Inflammatory macrophage treated with lipopolysaccharide for 4 hours (primary cell): ENCODE results near the gene NXN.

Experiments
- DNase-seq: peaks from one replicate; pipeline ENCODE4 v3.0.0-alpha.2; 2020

The NXN gene

DNA sequence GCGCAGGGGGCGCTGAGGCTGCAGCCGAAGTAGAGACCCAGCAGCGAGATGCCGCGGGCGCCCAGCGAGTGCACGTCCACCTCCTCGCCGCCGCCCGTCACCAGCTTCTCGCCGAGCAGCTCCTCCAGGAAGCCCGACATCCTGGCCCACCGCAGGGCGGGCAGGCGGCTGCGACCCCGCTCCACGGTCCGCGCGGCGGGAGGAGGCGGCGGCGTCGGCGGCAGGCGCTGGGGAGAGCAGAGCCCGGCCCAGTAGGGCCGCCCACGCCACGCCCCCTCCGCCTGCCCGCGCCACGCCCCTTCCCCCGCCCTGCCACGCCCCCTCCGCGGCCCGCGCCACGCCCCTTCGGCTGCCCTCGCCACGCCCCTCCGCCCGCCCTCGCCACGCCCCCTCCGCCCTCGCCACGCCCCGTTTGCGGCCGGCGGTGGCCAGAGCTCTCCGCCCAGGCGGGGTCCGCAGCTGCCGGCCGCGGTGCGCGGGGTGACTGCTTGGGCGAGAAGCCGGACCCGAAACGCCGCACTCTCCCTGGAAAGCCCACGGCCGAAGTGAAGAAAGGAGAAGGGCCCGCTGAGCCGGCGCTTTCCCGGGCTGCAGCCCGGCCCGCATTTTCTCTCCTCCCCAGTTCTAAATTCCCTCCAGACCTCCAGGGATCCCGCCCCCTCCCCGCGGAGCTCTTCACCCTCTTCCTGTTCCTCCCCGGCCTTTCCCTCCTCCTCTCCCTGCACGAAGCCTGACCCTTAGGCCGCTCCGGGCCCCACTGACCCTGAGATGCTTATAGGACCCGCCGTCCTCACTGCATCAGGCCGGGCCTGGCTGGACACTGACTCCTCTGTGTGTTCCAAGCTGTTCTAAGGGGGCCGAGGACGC lies at the start of gene NXN:
Gene NXN, minus strand, starts transcription at position 238 of the 867 bp plus-strand sequence.
- peak; percentile 64 for DNase-seq

DNA sequence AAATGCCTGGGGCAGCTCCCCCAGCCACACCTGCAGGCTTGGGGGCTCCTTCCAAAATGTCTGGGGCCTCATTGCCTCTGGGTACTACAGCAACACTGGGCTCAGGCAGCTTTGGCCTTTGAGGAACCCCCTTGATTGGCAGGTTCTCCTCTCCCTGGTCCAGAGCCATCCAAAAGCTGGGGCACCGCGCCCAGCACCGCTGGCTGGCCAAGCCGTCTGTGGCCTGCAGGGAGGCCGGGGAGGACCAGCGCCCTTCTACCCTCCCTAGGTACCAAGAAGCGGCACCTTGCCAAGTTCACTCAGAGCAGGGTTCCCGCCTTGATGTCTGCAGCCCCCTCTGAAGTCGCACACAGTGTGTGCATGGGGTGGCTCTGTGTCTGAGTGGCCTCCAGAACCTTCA lies 47.5 kb upstream of the NXN start:
- no peak for DNase-seq

DNA sequence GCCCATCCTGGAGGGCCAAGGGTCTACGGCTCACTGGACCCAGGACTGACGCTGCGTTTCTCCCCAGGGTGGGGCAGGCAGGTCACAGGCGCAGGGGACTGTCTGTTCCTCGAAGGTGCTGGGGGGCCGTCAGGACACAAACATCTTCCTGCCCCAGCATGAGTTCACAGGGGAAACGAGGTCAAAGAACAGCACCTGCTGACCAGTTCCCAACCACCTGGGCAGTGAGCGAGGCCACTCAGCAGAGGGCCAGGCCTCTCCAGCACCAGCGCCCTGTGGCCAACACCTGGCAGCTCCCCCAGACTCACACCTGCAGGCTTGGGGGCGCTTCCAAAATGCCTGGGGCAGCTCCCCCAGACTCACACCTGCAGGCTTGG lies 47.0 kb upstream of the NXN start:
- no peak for DNase-seq

GRCh38 chr17:1025733-1026598 lies 46.4 kb upstream of the NXN start:
- no peak for DNase-seq

DNA sequence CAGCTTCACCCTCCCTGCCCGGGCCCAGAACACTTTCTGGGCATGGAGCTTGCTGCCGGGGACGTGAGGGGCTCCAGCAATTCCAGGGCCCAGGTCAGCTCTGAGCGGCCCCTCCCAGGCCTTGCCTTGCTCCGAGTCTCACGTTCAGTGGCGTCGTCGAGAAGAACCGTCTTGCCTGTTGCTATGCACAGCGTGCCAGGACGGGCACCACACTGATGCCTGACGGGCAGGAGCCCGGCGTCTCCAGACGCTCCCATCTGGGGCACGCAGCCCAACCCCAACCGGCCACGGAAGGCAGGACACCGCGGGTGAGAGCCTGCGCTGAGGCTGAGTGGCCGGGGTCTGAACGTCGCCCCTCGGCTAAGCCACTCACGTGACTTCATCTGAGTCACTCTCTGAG lies 44.5 kb upstream of the NXN start:
- DNase-seq, result no peak

DNA sequence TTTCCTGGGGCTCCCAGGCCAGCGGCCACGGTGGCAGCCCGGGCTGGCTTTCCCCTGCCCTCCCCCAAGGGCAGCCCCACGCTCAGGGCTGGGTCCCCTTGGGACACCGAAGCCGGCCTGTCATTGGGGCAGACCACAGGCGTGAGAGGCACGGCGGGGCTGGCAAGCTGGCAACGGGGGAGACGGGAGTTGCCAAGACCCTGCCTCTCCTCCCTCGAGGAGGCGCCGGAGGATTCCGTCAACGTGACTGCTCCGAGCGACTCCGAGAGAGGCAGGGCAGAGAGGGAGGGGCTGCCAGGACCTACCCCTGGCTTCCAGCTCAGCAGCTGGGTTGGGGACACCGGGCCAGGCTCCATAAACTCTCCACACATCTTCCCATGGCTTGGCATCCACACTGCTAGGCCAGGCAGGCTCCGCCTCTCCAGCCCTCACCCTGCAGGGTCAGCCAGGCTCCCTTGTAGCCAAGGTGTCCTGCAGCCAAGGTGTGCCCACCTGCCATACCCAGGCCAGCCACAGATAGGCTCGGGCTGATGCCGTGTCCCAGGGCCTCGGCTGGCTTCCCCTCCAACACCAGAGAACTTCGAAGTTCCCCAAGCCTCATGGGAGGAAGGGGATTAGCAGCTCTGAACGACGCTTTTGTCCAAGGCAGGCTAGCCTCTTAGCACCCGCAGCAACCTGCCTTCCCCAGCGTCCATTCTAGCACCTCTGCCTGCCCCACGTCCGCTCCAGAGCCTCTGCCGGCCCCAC lies 42.9 kb upstream of the NXN start:
- DNase-seq, result no peak

DNA sequence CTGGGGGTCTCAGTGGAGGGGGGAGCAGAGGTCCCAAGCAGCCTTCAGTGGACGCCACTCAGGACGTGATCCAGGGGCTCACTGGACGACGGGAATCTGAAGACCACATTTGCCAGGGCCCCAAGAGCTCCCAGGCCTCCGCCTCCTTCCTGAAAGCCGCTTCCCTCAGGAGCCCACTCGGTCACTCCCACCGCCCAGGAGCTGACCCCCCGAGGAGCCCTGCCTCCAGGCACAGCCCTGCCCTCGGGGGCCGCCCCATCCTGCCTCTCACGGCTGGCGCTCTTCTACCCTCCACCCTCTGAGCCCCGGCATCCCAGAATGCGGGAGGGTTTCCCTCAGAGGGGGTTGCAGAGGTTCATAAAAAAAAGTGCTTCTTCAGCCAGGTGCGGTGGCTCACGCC lies 41.6 kb upstream of the NXN start:
- no peak for DNase-seq

- no peak for DNase-seq
Observed at GRCh38 chr17:1019451-1019850, 39.9 kb upstream of the NXN start.

DNA sequence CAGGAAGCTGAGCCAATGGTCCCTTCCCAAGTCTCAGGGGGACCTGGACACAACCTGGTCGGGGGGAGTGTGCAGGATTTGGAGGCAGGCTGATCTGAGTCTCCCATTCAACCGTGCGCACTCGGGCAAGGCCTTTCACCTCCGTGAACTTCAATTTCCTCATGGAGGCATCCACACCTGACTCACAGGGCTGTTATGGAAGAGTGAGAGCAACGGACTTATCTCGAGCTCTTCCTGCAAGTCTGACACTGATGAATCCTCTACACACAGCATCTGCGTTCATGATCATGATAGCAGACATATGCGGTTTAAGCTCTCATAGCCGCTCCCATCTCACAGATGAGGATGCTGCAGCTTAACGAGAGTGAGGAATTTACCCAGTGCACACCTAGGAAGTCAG lies 39.0 kb upstream of the NXN start:
- no peak for DNase-seq

- DNase-seq, result no peak
Observed at GRCh38 chr17:1013729-1014090, 34.1 kb upstream of the NXN start.

DNA sequence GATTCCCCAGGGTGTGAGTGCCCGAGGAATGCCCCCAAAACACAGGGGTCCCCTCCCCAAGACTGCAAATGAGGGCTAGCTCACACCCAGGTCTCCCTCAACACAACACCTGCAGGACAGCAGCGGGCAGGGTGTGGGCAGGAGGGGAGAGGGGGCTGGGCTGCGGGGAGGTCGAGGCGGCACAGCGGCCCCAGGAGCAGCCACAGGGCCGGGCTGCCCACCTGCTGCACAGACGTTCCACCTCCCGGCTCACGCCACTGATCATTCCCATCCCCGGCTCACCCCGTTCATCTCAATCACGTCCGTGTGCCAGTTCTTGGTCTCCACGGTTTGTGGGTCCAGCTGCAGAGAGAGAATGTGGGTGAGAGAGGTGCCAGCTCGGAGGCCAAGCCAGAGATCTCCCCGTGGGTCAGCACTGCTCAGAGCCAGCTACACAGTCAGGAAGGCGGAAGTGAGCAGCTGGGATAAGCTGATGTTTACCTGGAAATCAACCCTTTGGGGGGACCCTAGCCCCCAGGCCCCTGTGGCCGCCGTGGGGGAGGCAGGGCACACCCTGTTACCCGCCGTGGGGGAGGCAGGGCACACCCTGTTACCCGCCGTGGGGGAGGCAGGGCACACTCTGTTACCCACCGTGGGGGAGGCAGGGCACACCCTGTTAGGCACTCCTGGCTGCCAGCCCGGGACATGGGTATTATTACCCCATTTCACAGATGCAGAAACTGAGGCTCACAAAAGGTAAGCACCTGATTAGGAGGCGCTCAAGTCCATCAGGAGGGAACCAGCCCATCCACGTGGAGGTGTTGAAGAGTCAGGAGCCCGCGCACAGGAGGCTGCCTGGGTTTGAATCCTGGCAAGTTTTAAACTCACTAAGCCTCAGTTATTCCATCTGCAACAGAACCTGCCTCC lies 33.5 kb upstream of the NXN start:
- DNase-seq, result no peak

- DNase-seq, result no peak
Observed at GRCh38 chr17:1011760-1012735, 32.5 kb upstream of the NXN start.

DNA sequence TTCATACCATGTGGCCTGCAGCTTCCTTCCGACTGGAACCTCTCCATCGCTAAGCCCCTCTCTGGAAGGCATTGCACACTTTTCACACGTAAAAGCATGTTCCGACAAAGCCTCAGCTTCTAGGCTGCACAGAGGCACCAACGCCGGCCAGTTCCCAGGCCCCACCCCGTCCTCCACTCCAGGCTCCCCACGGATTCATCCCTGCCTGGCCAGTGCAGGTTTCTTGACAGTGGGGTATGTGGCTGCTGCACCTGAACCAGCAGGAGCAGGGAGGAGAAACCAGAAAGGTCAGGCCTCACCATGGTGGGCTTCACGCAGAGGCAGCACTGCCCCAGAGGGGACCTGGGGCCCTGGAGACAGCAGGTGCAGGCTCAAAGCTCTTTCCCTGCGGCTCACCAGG lies 31.6 kb upstream of the NXN start:
- no peak for DNase-seq

DNA sequence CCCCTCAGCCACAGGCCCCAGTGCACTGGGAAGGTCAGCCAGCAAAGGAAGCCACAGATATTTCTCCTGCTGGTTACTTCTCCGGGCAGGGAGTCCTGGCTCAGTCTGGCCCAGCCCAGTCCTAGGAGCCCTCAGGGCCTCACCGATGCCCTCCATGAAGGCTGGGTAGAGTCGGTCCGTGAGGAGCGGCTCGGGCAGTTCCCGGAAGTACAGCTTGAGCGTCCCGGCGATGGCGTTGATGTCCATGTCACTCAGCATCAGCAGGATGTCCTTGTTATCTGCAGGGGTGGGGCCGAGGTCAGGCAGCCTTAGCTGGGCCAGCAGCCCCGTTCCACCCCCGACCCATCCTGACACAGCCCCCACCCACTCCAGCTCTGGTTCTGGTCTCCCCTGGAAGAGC lies 31.0 kb upstream of the NXN start:
- DNase-seq, result no peak

DNA sequence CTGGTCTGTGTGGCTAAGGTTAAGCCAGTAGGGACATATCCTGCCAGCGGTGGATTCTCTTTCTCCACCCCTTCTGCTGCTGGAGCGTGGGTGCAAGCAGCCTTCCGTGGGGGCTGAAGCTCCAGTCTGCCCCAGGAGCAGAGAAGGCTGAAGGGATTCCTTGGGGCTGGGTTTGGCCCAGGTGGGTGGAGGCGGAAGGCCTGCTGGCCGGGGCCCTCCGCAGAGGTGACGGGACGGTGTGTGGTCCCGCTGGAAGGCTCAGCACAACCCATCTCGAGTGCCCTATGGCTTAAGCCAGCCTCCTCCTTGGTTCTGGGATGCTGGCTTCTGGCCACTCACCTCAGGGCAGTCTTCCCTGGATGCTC lies 30.5 kb upstream of the NXN start:
- DNase-seq, result no peak

DNA sequence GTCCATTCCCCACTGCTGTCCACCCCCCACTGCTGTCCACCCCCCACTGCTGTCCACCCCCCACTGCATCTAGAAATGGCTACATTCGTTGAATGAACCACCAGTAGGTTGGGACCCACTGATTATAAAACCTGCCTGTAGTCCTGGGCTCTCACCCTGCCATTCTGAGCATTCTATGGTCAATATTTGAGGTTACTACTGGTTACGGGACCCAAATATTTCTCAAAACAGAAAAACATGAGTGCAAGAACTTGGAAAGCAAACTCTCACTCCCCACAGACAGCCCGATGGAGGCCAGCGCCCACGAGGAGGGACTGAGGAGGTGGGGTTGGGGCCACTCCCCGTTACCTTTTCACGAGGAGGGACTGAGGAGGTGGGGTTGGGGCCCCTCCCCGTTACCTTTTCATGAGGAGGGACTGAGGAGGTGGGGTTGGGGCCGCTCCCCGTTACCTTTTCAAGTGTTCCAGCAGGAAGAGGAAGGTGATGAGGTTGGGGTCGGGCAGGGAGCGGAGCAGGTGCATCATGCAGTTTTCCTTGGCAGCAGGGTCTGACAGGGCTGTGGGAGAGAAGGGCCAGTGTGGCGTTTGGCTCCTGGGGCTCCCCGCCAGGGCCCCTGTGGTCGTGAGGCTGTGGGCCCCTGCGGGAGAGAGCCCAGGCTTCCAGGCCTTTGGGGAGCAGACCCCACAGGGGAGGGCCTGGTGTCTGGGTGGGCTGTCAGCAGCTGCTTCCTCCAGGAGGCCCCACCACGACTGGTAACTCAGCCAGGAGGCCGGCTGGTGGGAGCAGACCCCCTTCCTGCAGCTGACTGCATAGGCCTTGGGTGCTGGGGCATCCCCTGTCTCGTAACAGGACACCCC lies 29.9 kb upstream of the NXN start:
- no peak for DNase-seq

- DNase-seq, result no peak
Observed at GRCh38 chr17:1008008-1008761, 28.6 kb upstream of the NXN start.

DNA sequence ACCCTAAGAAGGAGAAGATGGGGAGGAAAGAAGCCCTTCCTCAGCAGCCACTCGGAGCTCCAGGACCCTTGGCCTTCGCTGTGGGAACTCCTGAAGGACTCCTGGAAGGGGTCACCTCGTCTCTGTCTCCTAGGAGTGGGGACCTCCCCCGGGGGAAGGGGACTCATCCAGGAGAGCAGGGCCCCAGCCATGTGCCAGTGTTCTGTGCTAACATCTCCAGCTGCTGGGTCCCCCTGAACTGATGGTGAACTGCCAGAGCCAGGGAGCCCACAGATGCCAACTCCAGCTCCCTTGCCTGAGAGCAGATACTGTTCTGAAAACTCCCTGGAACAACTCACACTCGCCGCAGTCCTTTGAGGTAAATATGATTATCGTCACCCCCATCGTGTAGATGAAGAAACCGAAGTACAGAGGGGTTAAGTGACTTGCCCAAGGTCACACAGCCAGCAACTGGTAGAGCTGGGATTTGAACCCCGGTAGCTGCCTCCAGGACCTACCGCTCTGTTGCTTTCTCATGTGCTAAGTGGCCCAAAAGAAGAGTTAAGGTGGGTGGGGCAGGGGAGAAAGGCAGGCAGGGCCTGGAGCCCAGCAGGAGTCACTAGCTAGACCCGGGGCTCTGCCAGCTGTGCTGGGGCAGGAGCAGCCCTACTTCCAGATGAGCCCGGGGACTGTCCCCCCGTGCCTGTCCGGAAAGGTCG lies 27.9 kb upstream of the NXN start:
- no peak for DNase-seq

- no peak for DNase-seq
Observed at GRCh38 chr17:1006054-1006453, 26.5 kb upstream of the NXN start.
